Skeletal muscle satellite cell (primary cell): ENCODE data around the gene LRRC52.

ENCODE experiments used
- H3K27me3 ChIP-seq: 2 replicates; pipeline ENCODE4 v1.7.0; 2013; ENCODE audit warnings: low read length; ENCODE audit not compliant: control insufficient read depth, insufficient read depth
- H3K36me3 ChIP-seq: 2 replicates; pipeline ENCODE4 v1.7.0; 2013; ENCODE audit warnings: mild to moderate bottlenecking, control low read depth, low read length; ENCODE audit not compliant: insufficient read depth
- H3K4me1 ChIP-seq: 2 replicates; pipeline ENCODE4 v1.7.0; 2013; ENCODE audit warnings: low read length; ENCODE audit not compliant: control insufficient read depth, insufficient read depth
- H3K4me2 ChIP-seq: 2 replicates; pipeline ENCODE4 v1.7.0; 2013; ENCODE audit warnings: mild to moderate bottlenecking, low read length
- H3K4me3 ChIP-seq: 2 replicates; pipeline ENCODE4 v1.7.0; 2013; ENCODE audit warnings: low read length
- H3K9ac ChIP-seq: 2 replicates; pipeline ENCODE4 v1.7.0; 2013; ENCODE audit warnings: mild to moderate bottlenecking, low read depth, low read length, moderate library complexity
- H3K9me3 ChIP-seq: replicated peaks from 2 replicates; pipeline ENCODE4 v1.7.0; 2013; ENCODE audit warnings: mild to moderate bottlenecking, control low read depth, low read length

Gene LRRC52

DNA sequence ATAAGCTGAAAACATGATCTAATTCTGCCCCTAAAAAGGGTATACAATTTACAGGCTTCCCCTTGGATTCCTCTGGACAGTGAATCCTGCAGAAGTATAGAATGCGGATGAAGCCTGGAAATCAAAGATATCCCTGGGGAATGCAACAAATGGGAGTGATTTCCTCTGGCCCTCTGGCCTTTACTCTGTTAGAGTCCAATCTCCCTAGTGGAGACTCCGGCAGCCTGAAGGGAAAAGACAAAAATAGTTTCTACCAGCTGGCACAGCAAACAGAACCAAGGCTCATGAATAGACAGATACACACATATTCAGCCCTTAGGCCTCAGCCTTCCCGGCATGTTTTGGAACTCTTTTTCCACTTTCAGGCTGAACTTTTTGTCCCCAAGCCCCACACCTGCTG lies 3.9 kb upstream of the LRRC52 start:
- Histone ChIP-seq H3K36me3 (no peaks in the 10 kb centered on the region), H3K4me1 (no peaks in the 10 kb centered on the region), H3K27me3 (peaks cover 30% of the 10 kb centered on the region), H3K4me2 (no peak overlapping the region), H3K4me3 (no peak overlapping the region), H3K9me3 (no peaks in the 10 kb centered on the region), H3K9ac (no peak overlapping the region)

DNA sequence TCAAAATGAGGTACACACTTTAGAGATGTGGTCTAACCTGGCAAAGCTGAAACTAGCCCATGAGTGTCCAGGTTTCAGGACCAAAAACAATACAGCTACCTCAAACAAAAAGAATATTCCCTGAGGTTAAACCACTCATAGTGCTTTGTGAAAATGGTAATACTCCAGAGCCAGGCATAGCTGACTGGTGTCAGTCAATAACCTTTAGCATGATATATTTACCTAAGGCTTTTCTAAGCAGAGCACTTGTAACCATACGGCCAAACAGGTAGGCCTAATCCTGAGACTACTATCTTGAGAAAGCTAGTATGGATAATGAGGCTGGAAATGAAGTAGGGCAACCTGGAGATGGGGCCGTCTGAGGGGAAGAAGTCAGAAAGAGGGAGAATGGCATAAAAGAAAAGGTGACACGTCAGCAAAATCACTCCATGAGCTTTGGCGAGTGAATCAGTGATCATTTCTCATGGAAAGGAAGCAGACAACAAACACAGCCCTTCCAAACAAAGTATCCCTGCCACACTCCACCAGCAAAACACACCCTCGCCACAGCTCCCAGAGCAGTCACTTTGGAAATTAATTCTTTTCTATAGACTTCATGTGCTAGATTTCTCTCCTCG lies 1.7 kb upstream of the LRRC52 start:
- no peak overlapping the region for H3K9ac ChIP-seq
- H3K4me3 ChIP-seq = no peak overlapping the region
- no peaks in the 10 kb centered on the region for H3K4me1 ChIP-seq
- no peaks in the 10 kb centered on the region for H3K36me3 ChIP-seq
- H3K27me3 ChIP-seq = peaks cover 39% of the 10 kb centered on the region
- H3K9me3 ChIP-seq = no peaks in the 10 kb centered on the region
- H3K4me2 ChIP-seq = no peak overlapping the region

DNA sequence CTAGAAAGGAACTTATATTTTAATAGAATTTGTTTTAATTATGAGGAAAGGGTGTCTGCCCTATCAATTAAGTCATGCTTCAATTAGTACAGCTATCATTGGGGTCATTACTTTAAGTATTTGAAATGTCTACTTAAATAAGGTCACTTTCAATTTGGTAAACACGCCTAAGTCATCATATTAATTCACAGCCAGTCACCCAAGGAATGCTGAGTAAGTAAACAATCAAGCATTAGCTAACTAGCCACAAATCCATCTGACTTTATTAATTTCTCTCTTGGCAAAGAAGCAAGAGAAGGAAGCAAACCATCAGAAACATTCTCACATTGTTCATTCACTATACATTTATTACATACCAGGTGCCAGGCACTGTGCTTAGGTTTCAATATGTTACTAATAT lies 1.2 kb upstream of the LRRC52 start:
- Histone ChIP-seq H3K9ac (no peak overlapping the region), H3K4me1 (no peaks in the 10 kb centered on the region), H3K9me3 (no peaks in the 10 kb centered on the region), H3K4me3 (no peak overlapping the region), H3K36me3 (no peaks in the 10 kb centered on the region), H3K4me2 (no peak overlapping the region), H3K27me3 (peaks cover 39% of the 10 kb centered on the region)

DNA sequence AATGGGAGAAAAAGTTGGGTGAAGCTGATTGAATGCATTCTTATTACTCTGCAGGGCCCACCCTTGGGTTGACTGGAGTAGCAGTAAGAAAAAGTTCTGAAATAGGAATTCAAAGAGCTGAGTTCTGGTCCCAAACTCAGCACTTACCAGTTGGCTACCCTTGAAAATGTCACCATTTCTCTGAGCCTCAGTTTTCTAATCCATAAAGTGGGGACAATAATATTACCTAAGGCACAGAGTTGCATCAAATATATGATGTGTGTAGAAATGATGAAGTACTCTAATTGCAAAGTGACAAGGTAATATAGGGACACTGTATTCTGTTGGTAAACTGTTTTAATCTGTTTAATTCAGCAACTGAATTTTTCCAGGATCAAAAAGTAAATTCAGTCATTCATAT lies 1.2 kb downstream of the LRRC52 start:
- Histone ChIP-seq H3K4me2 (no peak overlapping the region), H3K9ac (no peak overlapping the region), H3K4me3 (no peak overlapping the region), H3K36me3 (no peaks in the 10 kb centered on the region), H3K4me1 (no peaks in the 10 kb centered on the region), H3K9me3 (no peaks in the 10 kb centered on the region), H3K27me3 (peaks cover 31% of the 10 kb centered on the region)

DNA sequence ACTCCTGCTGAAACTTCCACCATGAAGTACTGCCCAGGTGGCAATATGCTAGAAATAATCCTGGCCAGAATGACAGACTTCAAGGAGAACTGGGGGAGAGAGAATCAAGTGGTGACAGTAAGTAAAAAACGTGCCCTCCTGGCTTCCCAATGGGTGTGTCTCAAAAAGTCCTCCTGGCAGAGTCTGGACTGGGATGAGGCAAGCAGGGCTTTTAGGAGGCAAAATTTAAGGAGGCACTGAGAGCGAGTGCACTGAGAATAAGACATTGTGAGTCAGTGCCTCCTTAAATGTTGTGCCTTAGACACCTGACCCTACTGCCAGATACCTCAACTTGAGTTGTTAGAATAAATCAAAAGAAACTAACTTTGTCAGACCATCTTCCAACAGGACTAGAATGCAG lies 2.2 kb downstream of the LRRC52 start:
- Histone ChIP-seq H3K9ac (no peak overlapping the region), H3K27me3 (peaks cover 25% of the 10 kb centered on the region), H3K4me3 (no peak overlapping the region), H3K4me1 (no peaks in the 10 kb centered on the region), H3K9me3 (no peaks in the 10 kb centered on the region), H3K4me2 (no peak overlapping the region), H3K36me3 (no peaks in the 10 kb centered on the region)

DNA sequence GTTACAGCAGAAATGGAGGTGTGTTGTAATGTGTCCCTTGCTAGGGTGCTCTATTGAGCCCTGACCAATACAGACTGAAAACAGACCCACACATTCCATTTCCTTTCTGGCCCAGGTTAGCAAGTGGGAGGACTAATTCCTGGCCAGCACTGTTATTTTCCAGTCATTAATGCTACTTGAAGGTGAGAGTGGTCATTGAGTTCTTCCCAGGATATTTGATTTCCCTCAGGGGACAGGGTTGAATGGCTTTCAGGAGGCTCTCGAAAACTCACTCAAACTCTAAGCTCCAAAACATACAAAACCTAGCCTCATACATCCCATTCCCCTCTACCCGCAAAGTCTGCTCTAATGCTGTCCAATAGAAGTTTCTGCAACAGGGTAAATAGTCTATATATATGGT lies 6.2 kb downstream of the LRRC52 start:
- Histone ChIP-seq H3K4me2 (no peak overlapping the region), H3K9ac (no peak overlapping the region), H3K4me3 (no peak overlapping the region), H3K36me3 (no peaks in the 10 kb centered on the region), H3K9me3 (no peaks in the 10 kb centered on the region), H3K27me3 (peaks cover 19% of the 10 kb centered on the region), H3K4me1 (no peaks in the 10 kb centered on the region)

DNA sequence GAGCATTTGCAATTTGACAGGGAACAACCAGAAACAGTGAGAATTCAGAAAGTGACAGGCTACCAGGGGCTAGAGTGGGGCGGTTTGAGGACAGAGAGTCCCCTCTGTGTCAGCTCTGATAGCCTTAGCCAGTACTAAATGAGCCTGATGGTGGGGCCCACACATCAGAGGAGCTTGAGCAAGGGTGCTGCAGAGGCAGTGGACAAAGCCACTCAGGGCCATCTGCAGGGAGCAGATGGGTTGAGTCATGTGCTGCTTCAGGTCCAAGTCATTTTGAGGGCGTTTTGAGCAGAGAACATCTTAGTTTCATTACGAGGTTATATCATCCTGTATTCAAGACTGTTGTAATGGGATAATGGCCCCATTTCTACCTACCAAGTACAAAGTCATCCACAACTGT lies 7.7 kb downstream of the LRRC52 start:
- H3K9ac ChIP-seq = no peak overlapping the region
- H3K36me3 ChIP-seq = no peaks in the 10 kb centered on the region
- no peak overlapping the region for H3K4me3 ChIP-seq
- H3K27me3 ChIP-seq = peaks cover 11% of the 10 kb centered on the region
- H3K9me3 ChIP-seq = no peaks in the 10 kb centered on the region
- no peak overlapping the region for H3K4me2 ChIP-seq
- no peaks in the 10 kb centered on the region for H3K4me1 ChIP-seq

DNA sequence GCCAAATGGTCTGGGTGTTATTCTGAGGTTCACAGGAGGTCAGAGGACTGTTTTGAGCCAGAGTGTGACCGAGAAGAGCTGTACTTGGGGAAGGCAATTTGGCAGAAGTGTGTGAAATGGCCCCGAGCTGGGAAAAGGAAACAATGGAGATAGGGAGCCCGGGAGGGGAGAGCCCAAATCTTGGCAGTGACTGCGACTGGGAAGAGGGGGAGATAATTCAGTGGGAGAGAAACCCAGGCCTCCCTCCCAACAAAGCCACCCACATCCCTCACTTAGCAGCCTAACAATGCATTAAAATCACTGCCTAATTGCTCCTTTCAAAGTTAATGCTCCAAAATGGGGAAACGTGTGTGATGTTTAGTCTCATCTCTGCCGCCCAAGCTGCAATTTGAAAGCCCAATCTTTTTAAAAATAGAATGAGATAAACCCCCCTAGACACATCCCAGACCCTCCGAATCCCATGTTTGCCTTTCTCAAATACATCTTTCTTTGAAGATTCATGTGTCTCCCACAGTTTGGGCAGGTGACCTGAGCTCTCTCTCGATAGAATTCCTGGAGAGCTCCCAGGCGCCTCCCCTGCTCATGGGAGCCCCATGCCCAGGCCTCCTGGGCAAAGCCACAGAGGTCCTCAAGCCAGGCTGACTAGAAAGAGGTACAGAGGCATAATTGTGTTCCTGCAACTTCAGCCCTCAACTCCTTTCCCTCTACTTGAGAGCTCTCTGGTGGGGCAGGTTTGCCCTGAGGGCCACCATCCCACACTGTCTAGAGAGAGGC lies 17.3 kb downstream of the LRRC52 start:
- Histone ChIP-seq H3K9me3 (no peaks in the 10 kb centered on the region), H3K4me3 (no peak overlapping the region), H3K4me1 (no peaks in the 10 kb centered on the region), H3K27me3 (peaks cover 19% of the 10 kb centered on the region), H3K36me3 (no peaks in the 10 kb centered on the region), H3K9ac (no peak overlapping the region), H3K4me2 (no peak overlapping the region)

DNA sequence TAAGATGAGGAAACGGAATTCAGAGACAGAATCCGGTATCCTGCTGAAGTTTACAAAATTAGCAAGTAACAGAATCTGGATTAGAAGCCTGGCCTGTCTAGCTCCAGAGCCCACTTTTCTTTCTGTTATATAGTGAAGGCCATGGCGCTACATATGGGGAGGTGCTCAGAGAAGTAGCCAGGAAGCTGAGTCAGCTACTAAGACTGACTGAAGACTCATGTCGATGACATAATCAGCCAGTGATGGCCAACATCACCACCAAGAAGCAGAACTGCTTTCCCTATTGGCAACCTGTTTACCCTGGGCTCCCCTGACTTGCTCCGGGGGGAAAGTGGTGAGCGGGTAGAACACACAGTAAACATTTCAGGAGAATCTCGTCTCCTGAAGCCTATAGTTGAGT lies 18.8 kb downstream of the LRRC52 start:
- Histone ChIP-seq H3K4me3 (no peak overlapping the region), H3K36me3 (no peaks in the 10 kb centered on the region), H3K4me2 (no peak overlapping the region), H3K9me3 (no peaks in the 10 kb centered on the region), H3K9ac (no peak overlapping the region), H3K4me1 (no peaks in the 10 kb centered on the region), H3K27me3 (peaks cover 19% of the 10 kb centered on the region)

DNA sequence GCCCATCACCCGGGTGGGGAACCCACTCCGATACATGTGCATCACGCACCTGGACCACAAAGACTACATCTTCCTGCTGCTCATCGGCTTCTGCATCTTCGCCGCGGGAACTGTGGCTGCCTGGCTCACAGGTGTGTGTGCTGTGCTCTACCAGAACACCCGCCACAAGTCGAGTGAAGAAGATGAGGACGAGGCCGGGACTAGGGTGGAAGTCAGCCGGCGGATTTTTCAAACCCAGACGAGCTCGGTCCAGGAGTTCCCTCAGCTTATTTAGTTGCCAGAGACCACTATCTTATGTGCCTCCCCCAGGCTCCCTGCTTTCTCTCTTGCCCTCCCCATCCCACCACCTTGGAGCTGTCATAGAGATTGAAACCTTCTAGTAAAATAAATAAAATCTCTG lies 19.8 kb downstream of the LRRC52 start:
- H3K27me3 ChIP-seq = peaks cover 20% of the 10 kb centered on the region
- no peaks in the 10 kb centered on the region for H3K4me1 ChIP-seq
- H3K4me2 ChIP-seq = no peak overlapping the region
- H3K9me3 ChIP-seq = no peaks in the 10 kb centered on the region
- H3K36me3 ChIP-seq = no peaks in the 10 kb centered on the region
- no peak overlapping the region for H3K4me3 ChIP-seq
- H3K9ac ChIP-seq = no peak overlapping the region

DNA sequence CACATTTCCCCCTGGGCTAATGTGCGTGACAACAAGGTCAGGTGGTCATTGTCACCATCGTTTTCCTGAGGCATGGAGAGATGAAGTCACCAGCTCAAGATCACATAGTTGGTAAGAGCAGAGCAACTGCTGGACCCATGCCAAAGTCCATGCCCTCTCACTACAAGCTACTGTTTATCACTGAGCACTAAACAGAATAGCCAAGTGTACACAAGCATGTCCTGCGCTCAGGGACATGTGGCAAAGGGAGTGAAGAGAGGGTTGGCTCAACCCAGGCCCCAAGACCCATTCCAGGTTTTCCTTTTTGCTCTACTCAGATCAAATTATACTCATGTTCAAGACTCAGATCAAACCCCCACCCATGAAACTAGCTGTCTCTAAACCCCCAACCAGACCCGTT lies 20.8 kb downstream of the LRRC52 start:
- no peaks in the 10 kb centered on the region for H3K4me1 ChIP-seq
- H3K36me3 ChIP-seq = no peaks in the 10 kb centered on the region
- H3K9ac ChIP-seq = no peak overlapping the region
- peaks cover 22% of the 10 kb centered on the region for H3K27me3 ChIP-seq
- H3K4me2 ChIP-seq = no peak overlapping the region
- no peaks in the 10 kb centered on the region for H3K9me3 ChIP-seq
- no peak overlapping the region for H3K4me3 ChIP-seq
